B cell (primary cell): Measurements from ENCODE around the gene CASP1. TPM values are rescaled to one million over a fixed set of nuclear protein-coding genes. Genes with fewer than 3 reads are reported as not detected.

Experiments used
- ATAC-seq: fragments of 200-7000 bp; cut with Tn5 transposase; one replicate; pipeline ENCODE4 v1.10.0; 2021; ENCODE audit warnings: low read depth, mild to moderate bottlenecking, moderate number of reproducible peaks, moderate library complexity
- CTCF ChIA-PET: fragments of 350-600 bp; sonication (Branson Sonifier 250); formaldehyde crosslinking; loops from one replicate; lab custom pipeline; 2021; ENCODE audit warnings: antibody characterized with exemption, inconsistent platforms; lab: Charles Lee
- POLR2A ChIA-PET: fragments of 350-600 bp; sonication (Branson Sonifier 250); formaldehyde crosslinking; loops from one replicate; lab custom pipeline; 2021; ENCODE audit warnings: antibody characterized with exemption; lab: Charles Lee
- DNase-seq: peaks from one replicate; pipeline ENCODE4 v3.0.0; 2013
- H2AFZ ChIP-seq: 2 replicates; pipeline ENCODE4 v1.6.1; 2012; ENCODE audit warnings: mild to moderate bottlenecking, low read depth, low read length; ENCODE audit not compliant: insufficient read depth, poor library complexity, severe bottlenecking
- H3K27ac ChIP-seq, 2 donors: 1 replicate in 1 of 2; 2 replicates in 1 of 2; pipeline ENCODE4 v1.5.1; 2012 to 2013; ENCODE audit warnings: low read length in 2 of 2, mild to moderate bottlenecking in 2 of 2, moderate library complexity in 1 of 2
- H3K27me3 ChIP-seq, 4 experiments: fragments of 200-600 bp in 1 of 4; sonication (generic) in 1 of 4; replicated peaks in 1 of 4; 1 replicate in 2 of 4; 2 replicates in 2 of 4; pipeline versions ENCODE4 v1.6.1 to v1.7.0; 2013 to 2016; ENCODE audit warnings: low read length in 3 of 4, mild to moderate bottlenecking in 2 of 4, mixed read lengths in 1 of 4, moderate library complexity in 1 of 4; ENCODE audit not compliant: insufficient read depth in 4 of 4, control insufficient read depth in 3 of 4; ENCODE audit errors: control extremely low read depth in 1 of 4
- H3K36me3 ChIP-seq, 2 experiments: replicated peaks in 1 of 2; 1 replicate in 1 of 2; 2 replicates in 1 of 2; pipeline versions ENCODE4 v1.6.1 to v1.7.1; 2013; ENCODE audit warnings: low read length in 1 of 2; ENCODE audit not compliant: insufficient read depth in 2 of 2, control insufficient read depth in 1 of 2; ENCODE audit errors: control extremely low read depth in 1 of 2, extremely low read depth in 1 of 2
- H3K4me1 ChIP-seq, 2 donors: fragments of 200-600 bp in 1 of 2; sonication (generic) in 1 of 2; 1 replicate in 1 of 2; 2 replicates in 1 of 2; pipeline versions ENCODE4 v1.5.1 to v1.6.1; 2013 to 2017; ENCODE audit warnings: low read length in 2 of 2; ENCODE audit not compliant: control insufficient read depth in 2 of 2, insufficient read depth in 2 of 2
- H3K4me2 ChIP-seq: replicated peaks from 2 replicates; pipeline ENCODE3; 2012; ENCODE audit warnings: mild to moderate bottlenecking, low read depth, low read length; ENCODE audit not compliant: poor library complexity, severe bottlenecking
- H3K4me3 ChIP-seq, 5 experiments: fragments of 200-600 bp in 1 of 5; sonication (generic) in 1 of 5; 1 replicate in 3 of 5; 2 replicates in 2 of 5; pipeline versions ENCODE4 v1.5.1 to v1.7.0; 2011 to 2016; ENCODE audit warnings: low read length in 4 of 5, mild to moderate bottlenecking in 4 of 5, low read depth in 2 of 5, control low read depth in 1 of 5, moderate library complexity in 1 of 5; ENCODE audit not compliant: insufficient read depth in 1 of 5; ENCODE audit errors: control extremely low read depth in 1 of 5, extremely low read depth in 1 of 5
- H3K79me2 ChIP-seq: fragments of 200-600 bp; sonication (generic); one replicate; pipeline ENCODE4 v1.6.0; 2016; ENCODE audit warnings: low read length; ENCODE audit not compliant: control insufficient read depth, insufficient read depth
- H3K9ac ChIP-seq: fragments of 200-600 bp; sonication (generic); 2 replicates; pipeline ENCODE4 v1.6.1; 2017; ENCODE audit warnings: mild to moderate bottlenecking, low read length, moderate library complexity
- H3K9me3 ChIP-seq, 3 donors: one replicate each; pipeline versions ENCODE4 v1.6.1 to v1.7.1; 2013; ENCODE audit warnings: low read length in 2 of 3; ENCODE audit not compliant: control insufficient read depth in 2 of 3, insufficient read depth in 1 of 3; ENCODE audit errors: control extremely low read depth in 1 of 3
- H4K20me1 ChIP-seq: 2 replicates; pipeline ENCODE4 v1.6.0; 2012; ENCODE audit warnings: mild to moderate bottlenecking, low read length; ENCODE audit not compliant: insufficient read depth, control insufficient read depth, poor library complexity, severe bottlenecking
- H3K27ac Mint-ChIP-seq: one replicate; pipeline ENCODE4 v1.8.0; 2021; ENCODE audit warnings: mixed read lengths
- H3K27me3 Mint-ChIP-seq: one replicate; pipeline ENCODE4 v1.8.0; 2021; ENCODE audit warnings: mixed read lengths
- H3K4me1 Mint-ChIP-seq: one replicate; pipeline ENCODE4 v1.8.0; 2021; ENCODE audit warnings: mixed read lengths
- H3K4me3 Mint-ChIP-seq: one replicate; pipeline ENCODE4 v1.8.0; 2021; ENCODE audit warnings: mixed read lengths
- H3K9me3 Mint-ChIP-seq: one replicate; pipeline ENCODE4 v1.8.0; 2022; ENCODE audit warnings: mixed read lengths; ENCODE audit not compliant: insufficient read depth
- CTCF ChIP-seq: fragments of 200-600 bp; IDR thresholded peaks from one replicate; pipeline ENCODE4 v1.8.0; 2022; ENCODE audit warnings: antibody characterized with exemption, mild to moderate bottlenecking
- EZH2 ChIP-seq: IDR thresholded peaks from 2 replicates; pipeline ENCODE4 v1.6.1; 2012; ENCODE audit warnings: borderline replicate concordance, low read depth, mild to moderate bottlenecking, moderate library complexity, low read length; ENCODE audit not compliant: insufficient read depth, poor library complexity, severe bottlenecking
- WGBS: methylation state at CpG from one replicate; pipeline ENCODE4 v1.1.5; 2013; ENCODE audit warnings: missing lambda C conversion rate; ENCODE audit not compliant: insufficient coverage; 5-methylcytosine and 5-hydroxymethylcytosine counted together
- intact Hi-C: fragments of 100-400 bp; cut with micrococcal nuclease; formaldehyde crosslinking; loops from one replicate; pipeline ENCODE4 v1.10.0; 2022
- polyA plus RNA-seq: library from polyadenylated mRNA; depleted of rRNA; stranded (reverse); fragments of >200 nt; gene quantifications from 2 replicates; pipeline ENCODE4 v1.2.3, GENCODE V29; 2012
- total RNA-seq, 2 donors: library from RNA; stranded (reverse); fragments of 120-200 nt in 1 of 2; gene quantifications; 1 replicate in 1 of 2; 2 replicates in 1 of 2; pipeline versions ENCODE4 v1.2.3 to v1.2.4, GENCODE V29; 2013 to 2022

CASP1 gene
- total and polyA plus RNA-seq, 2 donors (not counting 1 experiment from before 2014, with no cell fraction given), result 28.4 to 31.9 TPM

GRCh38 chr11:105033781-105034180 is 1.2 kb downstream of the CASP1 start:
- peak overlapping the region; percentile 87 for H3K4me3 Mint-ChIP-seq
- H3K9ac ChIP-seq, result peak overlapping the region; percentile 77
- POLR2A ChIA-PET, result interaction anchor here (0.7 kb wide), 1 partner anchor 11 kb away, joined by 3 read pairs; the partner anchor contains the start of gene CASP5

More at GRCh38 chr11:105033781-105034180, 1.2 kb downstream of the CASP1 start:
- ATAC-seq, result no peak
- no peaks in the 10 kb centered on the region for H3K27me3 Mint-ChIP-seq
- peak overlapping the region; percentile 39 to 79 (median 70) for H3K4me3 ChIP-seq
- H3K27ac Mint-ChIP-seq, result peak overlapping the region; percentile 87
- peaks cover 38% of the 10 kb centered on the region for H3K4me1 Mint-ChIP-seq
- CTCF ChIA-PET, result no interaction called here
- peak overlapping the region; percentile 89 for H2AFZ ChIP-seq
- peak overlapping the region in 1 of 2 donors; percentile 74 for H3K27ac ChIP-seq
- DNase-seq, result no peak
- H3K4me1 ChIP-seq, result peaks cover 25 to 28% of the 10 kb centered on the region in 2 donors
- H3K4me2 ChIP-seq, result peak overlapping the region; percentile 52
- peaks cover 13 to 26% of the 10 kb centered on the region in 2 experiments for H3K36me3 ChIP-seq
- no peaks in the 10 kb centered on the region for H3K27me3 ChIP-seq
- H4K20me1 ChIP-seq, result no peaks in the 10 kb centered on the region
- peaks cover 0 to 7% (median 2%) of the 10 kb centered on the region in 3 donors for H3K9me3 ChIP-seq
- TF ChIP-seq CTCF, result no peak
- TF ChIP-seq EZH2, result no peak
- H3K79me2 ChIP-seq, result peaks cover 28% of the 10 kb centered on the region
- WGBS, result 100% methylated on average over 1 of the region's 1 CpG
- peaks cover 3% of the 10 kb centered on the region for H3K9me3 Mint-ChIP-seq
- intact Hi-C loops, result loop anchor here (10.0 kb wide), 1 partner anchor 329 kb away; no protein-coding TSS in a partner anchor
